K562 (cell line): ENCODE data around the gene OR2M4. TPM values are rescaled to one million over a fixed set of nuclear protein-coding genes. Genes with fewer than 3 reads are reported as not detected.

Experiments used
- ATAC-seq: fragments of 200-7000 bp; cut with Tn5 transposase; 3 replicates; pipeline ENCODE4 v1.9.1; 2020; ENCODE audit warnings: moderate library complexity
- Bru-seq: library from RNA; stranded (reverse); fragments of 400-500 nt; gene quantifications from one replicate; lab custom pipeline; 2021; lab: Mats Ljungman, UMichigan
- BruChase-seq, 2 experiments: library from RNA; stranded (reverse); fragments of 400-500 nt; gene quantifications; one replicate each; lab custom pipeline; 2021; lab: Mats Ljungman, UMichigan
- BruUV-seq: library from RNA; stranded (reverse); fragments of 400-500 nt; replicated peaks from 2 replicates; lab custom pipeline; 2021; lab: Mats Ljungman, UMichigan
- CTCF ChIA-PET: fragments of 300-600 bp; formaldehyde crosslinking; extraction: SDS; loops from one replicate; lab custom pipeline; 2021; ENCODE audit warnings: low intra/inter-chr PET ratio; lab: Yijun Ruan, JAX
- POLR2A ChIA-PET: fragments of 300-600, 350-650 bp; sonication (Branson Sonifier 250); formaldehyde crosslinking; extraction: SDS; loops from one replicate; lab custom pipeline; 2021; ENCODE audit warnings: antibody characterized with exemption, inconsistent platforms; lab: Yijun Ruan, JAX
- DNase-seq, 4 experiments: peaks; one replicate each; pipeline versions ENCODE4 v3.0.0 to v3.0.0-alpha.2; 2011 to 2018; ENCODE audit warnings: low spot score in 3 of 4, mixed read lengths in 3 of 4; ENCODE audit errors: extremely low read depth in 1 of 4
- FAIRE-seq: peaks from 2 replicates; lab custom pipeline; 2011; peaks lifted over from hg19 to GRCh38; lab: Jason Lieb, UNC
- H2AFZ ChIP-seq: 2 replicates; pipeline ENCODE4 v1.6.0; 2011; ENCODE audit warnings: low read depth, low read length, control low read depth, inconsistent platforms
- H3K27ac ChIP-seq: fragments of 200-600 bp; 3 replicates; pipeline ENCODE4 v1.8.0; 2011; ENCODE audit warnings: low read depth, mild to moderate bottlenecking, control low read depth, inconsistent platforms, low read length, moderate library complexity, mixed read lengths; ENCODE audit errors: extremely low read depth
- H3K27me3 ChIP-seq, 2 experiments: fragments of 300-600 bp in 1 of 2; 2 replicates in 1 of 2; 3 replicates in 1 of 2; pipeline versions ENCODE4 v1.6.0 to v1.8.0; 2011; ENCODE audit warnings: inconsistent platforms in 2 of 2, low read length in 2 of 2, mild to moderate bottlenecking in 1 of 2, mixed read lengths in 1 of 2, moderate library complexity in 1 of 2; ENCODE audit not compliant: control insufficient read depth in 2 of 2, insufficient read depth in 2 of 2
- H3K36me3 ChIP-seq: fragments of 300-600 bp; 3 replicates; pipeline ENCODE4 v1.8.0; 2011; ENCODE audit warnings: mild to moderate bottlenecking, low read length, inconsistent platforms; ENCODE audit not compliant: control insufficient read depth, insufficient read depth
- H3K4me1 ChIP-seq, 2 experiments: fragments of 200-600 bp in 1 of 2; replicated peaks in 1 of 2; 2 replicates in 1 of 2; 3 replicates in 1 of 2; pipeline versions ENCODE4 v1.5.1 to v1.8.0; 2011; ENCODE audit warnings: inconsistent platforms in 2 of 2, low read length in 2 of 2, mild to moderate bottlenecking in 1 of 2, mixed read lengths in 1 of 2, moderate library complexity in 1 of 2; ENCODE audit not compliant: control insufficient read depth in 2 of 2, insufficient read depth in 2 of 2
- H3K4me2 ChIP-seq: 2 replicates; pipeline ENCODE4 v1.6.1; 2011; ENCODE audit warnings: low read length, control low read depth, inconsistent platforms, mixed read lengths; ENCODE audit not compliant: insufficient read depth
- H3K4me3 ChIP-seq: fragments of 200-600 bp; sonication (generic), shearing (Covaris generic); 2 replicates; pipeline ENCODE4 v1.5.1; 2016; ENCODE audit warnings: control low read depth, inconsistent platforms
- H3K79me2 ChIP-seq: fragments of 200-600 bp; 3 replicates; pipeline ENCODE4 v1.8.0; 2011; ENCODE audit warnings: low read length, inconsistent platforms; ENCODE audit not compliant: control insufficient read depth, insufficient read depth
- H3K9ac ChIP-seq, 2 experiments: 2 replicates each; pipeline versions ENCODE4 v1.6.0 to v1.6.1; 2011; ENCODE audit warnings: low read depth in 2 of 2, low read length in 2 of 2, control low read depth in 1 of 2, inconsistent platforms in 1 of 2, mild to moderate bottlenecking in 1 of 2, mixed read lengths in 1 of 2; ENCODE audit not compliant: insufficient read depth in 1 of 2
- H3K9me1 ChIP-seq: one replicate; pipeline ENCODE4 v1.6.0; 2011; ENCODE audit warnings: inconsistent platforms, mild to moderate bottlenecking, low read length, moderate library complexity; ENCODE audit not compliant: control insufficient read depth, insufficient read depth
- H3K9me3 ChIP-seq: replicated peaks from 2 replicates; pipeline ENCODE4 v1.5.1; 2011; ENCODE audit warnings: low read depth, low read length, inconsistent platforms; ENCODE audit not compliant: control insufficient read depth, insufficient read depth
- H4K20me1 ChIP-seq: replicated peaks from 2 replicates; pipeline ENCODE4 v1.6.1; 2011; ENCODE audit warnings: low read length, inconsistent platforms, mixed read lengths; ENCODE audit not compliant: control insufficient read depth, insufficient read depth
- CTCF ChIP-seq, 3 experiments: IDR thresholded peaks in 2 of 3; conservative IDR thresholded peaks in 1 of 3; 2 replicates each; pipeline ENCODE4 v1.5.1; 2011 to 2012; ENCODE audit warnings: low read length in 3 of 3, mild to moderate bottlenecking in 3 of 3, control low read depth in 2 of 3, improper control_type of control experiment in 1 of 3, inconsistent platforms in 1 of 3, low read depth in 1 of 3, mixed read lengths in 1 of 3, moderate library complexity in 1 of 3; ENCODE audit not compliant: insufficient read depth in 2 of 3
- ETS2 ChIP-seq: IDR thresholded peaks from 2 replicates; pipeline ENCODE4 v1.6.1; 2016; ENCODE audit warnings: borderline replicate concordance, missing genetic modification characterization, mild to moderate bottlenecking, moderate library complexity, missing compliant biosample characterization; ENCODE audit not compliant: poor library complexity, severe bottlenecking
- NCOR1 ChIP-seq: fragments of 450-650 bp; IDR thresholded peaks from 2 replicates; pipeline ENCODE4 v1.6.1; 2016; ENCODE audit warnings: mild to moderate bottlenecking, moderate library complexity
- SIN3B ChIP-seq: fragments of 450-650 bp; IDR thresholded peaks from 2 replicates; pipeline ENCODE4 v1.6.1; 2017; ENCODE audit warnings: low read depth, mild to moderate bottlenecking, moderate library complexity
- SUPT5H ChIP-seq: fragments of 450-650 bp; IDR thresholded peaks from 2 replicates; pipeline ENCODE4 v1.6.1; 2016
- TCFL5 ChIP-seq: fragments of 250-450 bp; sonication (Bioruptor Pico); conservative IDR thresholded peaks from 2 replicates; pipeline ENCODE4 v1.6.1; 2021; ENCODE audit warnings: mild to moderate bottlenecking, moderate library complexity, matching md5 sums
- WGBS: fragments of 100-300 bp; shearing (Covaris generic); methylation state at CpG from one replicate; pipeline ENCODE4 v1.1.6; 2016; ENCODE audit warnings: low coverage, mixed read lengths; ENCODE audit not compliant: insufficient coverage; ENCODE audit errors: missing lambda C conversion rate; 5-methylcytosine and 5-hydroxymethylcytosine counted together
- in situ Hi-C: fragments of 300-500 bp; cut with MboI; formaldehyde crosslinking; loops from 4 replicates; pipeline ENCODE4 v1.15.0; 2018; ENCODE audit warnings: inconsistent platforms, mixed read lengths
- intact Hi-C: fragments of 100-400 bp; cut with micrococcal nuclease; formaldehyde crosslinking; loops from 2 replicates; pipeline ENCODE4 v1.14.2; 2022
- long read RNA-seq, 3 experiments: library from polyadenylated mRNA in 2 of 3; library from RNA in 1 of 3; unstranded in 2 of 3; stranded (forward) in 1 of 3; transcript quantifications; one replicate each; pipeline ENCODE4 v2.0.0, GENCODE V29; 2019 to 2022
- polyA minus RNA-seq, 3 experiments: library from RNA; depleted of rRNA, polyadenylated mRNA; stranded (reverse); fragments of >200 nt; gene quantifications; 2 replicates each; pipeline ENCODE4 v1.2.3, GENCODE V29; 2011
- polyA plus RNA-seq, 8 experiments: library from polyadenylated mRNA; depleted of rRNA in 4 of 8; stranded (reverse) in 5 of 8; unstranded in 3 of 8; fragments of >200 nt; fragmentation: Nextera tagmentation in 2 of 8; fragmentation: Illumina TruSeq in 1 of 8; extraction: Ambion mirVana in 2 of 8; extraction: Trizol in 1 of 8; gene quantifications; 2 replicates each; pipeline versions ENCODE4 v1.2.1 to v1.2.3, GENCODE V29; 2011 to 2014; ENCODE audit warnings: inconsistent platforms in 1 of 8, missing spikeins in 1 of 8
- total RNA-seq, 7 experiments: library from RNA; depleted of rRNA in 6 of 7; stranded (reverse); fragments of >200 nt in 6 of 7; fragmentation: Illumina TruSeq in 2 of 7; extraction: Trizol in 2 of 7; gene quantifications; 2 replicates each; pipeline versions ENCODE4 v1.2.1 to v1.2.3, GENCODE V29; 2011 to 2021; ENCODE audit warnings: low replicate concordance in 1 of 7

OR2M4 gene, protein sequence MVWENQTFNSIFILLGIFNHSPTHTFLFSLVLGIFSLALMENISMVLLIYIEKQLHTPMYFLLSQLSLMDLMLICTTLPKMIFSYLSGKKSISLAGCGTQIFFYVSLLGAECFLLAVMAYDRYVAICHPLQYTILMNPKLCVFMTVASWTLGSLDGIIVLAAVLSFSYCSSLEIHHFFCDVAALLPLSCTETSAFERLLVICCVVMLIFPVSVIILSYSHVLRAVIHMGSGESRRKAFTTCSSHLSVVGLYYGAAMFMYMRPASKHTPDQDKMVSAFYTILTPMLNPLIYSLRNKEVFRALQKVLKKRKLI
- total RNA-seq (2011; cell fraction: chromatin; rRNA removed; ENCODE audit: low replicate concordance), result not detected in 2 replicates
- total RNA-seq (2011; cell fraction: nucleolus; rRNA removed), result not detected in 2 replicates
- total RNA-seq (2011; cell fraction: nucleoplasm; rRNA removed), result not detected in 2 replicates
- total RNA-seq (2014; rRNA removed), result not detected in 2 replicates
- not detected in 2 replicates for total RNA-seq (2014; rRNA removed; fragmentation: Illumina TruSeq; extraction: Trizol)
- total RNA-seq (2015; rRNA removed; fragmentation: Illumina TruSeq; extraction: Trizol), result not detected in 2 replicates
- not detected in 2 replicates for total RNA-seq (2021)
- not detected in 2 replicates for polyA plus RNA-seq (2011; rRNA removed)
- polyA plus RNA-seq (2011; cell fraction: cytosol; rRNA removed), result not detected in 2 replicates
- not detected in 2 replicates for polyA plus RNA-seq (2011; cell fraction: nucleus; rRNA removed)
- not detected in 2 replicates for polyA plus RNA-seq (2012)
- not detected in 2 replicates for polyA plus RNA-seq (2014; fragmentation: Illumina TruSeq; extraction: Trizol)
- not detected for polyA plus RNA-seq (2014; fragmentation: Nextera tagmentation; extraction: Ambion mirVana)
- polyA plus RNA-seq (2014; rRNA removed), result not detected in 2 replicates
- not detected in 2 replicates for polyA minus RNA-seq (2011; rRNA and poly(A)+ RNA removed)
- polyA minus RNA-seq (2011; cell fraction: cytosol; rRNA and poly(A)+ RNA removed), result not detected in 2 replicates
- not detected in 2 replicates for polyA minus RNA-seq (2011; cell fraction: nucleus; rRNA and poly(A)+ RNA removed)
- Bru-seq, nascent RNA, result not detected
- BruChase-seq, experiment 1, labeled RNA remaining after a 2-hour chase, result not detected
- not detected for BruChase-seq, experiment 2, labeled RNA remaining after a 6-hour chase
- long read RNA-seq, experiment 1, result 0 reads
- long read RNA-seq, experiment 2, result 0 reads
- long read RNA-seq, experiment 3, result 0 reads

DNA sequence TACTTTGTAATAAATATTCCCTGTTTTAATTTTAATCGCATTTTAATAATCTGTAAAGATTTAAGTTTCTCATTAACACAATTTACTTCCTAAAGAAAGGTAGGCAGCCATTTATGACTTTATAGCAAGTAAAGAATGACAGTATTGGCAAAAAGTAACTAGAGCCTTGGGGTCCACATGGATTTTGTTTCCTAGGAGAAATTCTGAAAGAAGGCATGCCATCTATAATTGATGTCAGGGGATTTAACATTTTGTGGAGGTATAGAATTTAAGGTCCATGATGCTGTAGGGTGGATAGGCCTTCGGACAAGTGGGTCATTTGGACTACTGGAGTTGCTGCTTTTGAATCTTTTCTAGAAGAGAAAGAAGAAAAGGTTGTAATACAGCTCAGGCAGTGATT is at the start of gene OR2M4:
TSS of gene OR2M4 (plus strand) at position 301 of the 400 bp plus-strand sequence. CDS start 7,512 bp downstream, outside the sequence.
- in situ Hi-C loops (no loop called here), intact Hi-C loops (no loop called here)
- Histone ChIP-seq H3K4me2 (no peak within 1 kb of the TSS), H3K9ac (no peak within 1 kb of the TSS), H3K4me3 (no peak within 1 kb of the TSS), H3K27me3 (no peaks in the 10 kb centered on the region), H3K4me1 (no peaks in the 10 kb centered on the region), H3K9me3 (peaks cover 4% of the 10 kb centered on the region; the same call in 1 of the 2 replicates), H3K79me2 (no peaks in the 10 kb centered on the region), H4K20me1 (no peaks in the 10 kb centered on the region), H3K9me1 (no peaks in the 10 kb centered on the region), H2AFZ (no peak within 1 kb of the TSS), H3K27ac (no peak within 1 kb of the TSS), H3K36me3 (no peaks in the 10 kb centered on the region)
- DNase-seq (no peak), FAIRE-seq (no peak), ATAC-seq (no peak)
- ChIA-PET POLR2A (no interaction called here), CTCF (no interaction called here)
- TF ChIP-seq NCOR1 (no peak), TCFL5 (CRISPR knock-in tag) (no peak), CTCF (IDR thresholded peaks at IDR 0.05 in 2 of 3, conservative IDR thresholded peaks at IDR 0.05 in 1 of 3; ENCODE audit: insufficient read depth in 2 of 3, low read depth in 1 of 3, low read length in 3 of 3) (no peak), SIN3B (no peak), ETS2 (tag) (no peak), SUPT5H (no peak)
- no TSS peak for BruUV-seq
- 3% methylated on average over 2 of the region's 2 CpGs for WGBS
